K562 (cell line): ENCODE data around the gene SMG5. TPM values are rescaled to one million over a fixed set of nuclear protein-coding genes. Genes with fewer than 3 reads are reported as not detected.

Experiments
- ATF1 ChIP-seq, 2 experiments: fragments of 450-650 bp in 1 of 2; IDR thresholded peaks; 2 replicates each; pipeline ENCODE4 v1.6.1; 2016; ENCODE audit warnings: missing compliant biosample characterization in 1 of 2, missing genetic modification characterization in 1 of 2
- FOXK2 ChIP-seq, 2 experiments: fragments of 450-650 bp; IDR thresholded peaks in 1 of 2; conservative IDR thresholded peaks in 1 of 2; 2 replicates each; pipeline ENCODE4 v1.6.1; 2016; ENCODE audit warnings: low read depth in 2 of 2, mild to moderate bottlenecking in 1 of 2
- HDAC8 ChIP-seq: fragments of 450-650 bp; IDR thresholded peaks from 2 replicates; pipeline ENCODE4 v1.6.1; 2016; ENCODE audit warnings: mild to moderate bottlenecking, missing genetic modification characterization, moderate library complexity, missing compliant biosample characterization
- MEF2D ChIP-seq: conservative IDR thresholded peaks from 2 replicates; pipeline ENCODE4 v1.6.1; 2016; ENCODE audit warnings: low read depth, missing genetic modification characterization, missing compliant biosample characterization
- MGA ChIP-seq: fragments of 450-650 bp; IDR thresholded peaks from 2 replicates; pipeline ENCODE4 v1.6.1; 2016; ENCODE audit warnings: mild to moderate bottlenecking, moderate library complexity
- RCOR1 ChIP-seq, 2 experiments: IDR thresholded peaks; 2 replicates each; pipeline ENCODE4 v1.6.1; 2012; ENCODE audit warnings: low read depth in 2 of 2, low read length in 2 of 2, borderline replicate concordance in 1 of 2, improper control_type of control experiment in 1 of 2
- SP1 ChIP-seq: sonication (generic); formaldehyde crosslinking; IDR thresholded peaks from 2 replicates; pipeline ENCODE4 v1.8.1; 2022; ENCODE audit warnings: mild to moderate bottlenecking, missing genetic modification reagents
- TFAM ChIP-seq: fragments of 250-450 bp; sonication (Bioruptor Pico); conservative IDR thresholded peaks from 2 replicates; pipeline ENCODE4 v1.5.0; 2021; ENCODE audit warnings: mild to moderate bottlenecking, moderate library complexity
- ZC3H11A ChIP-seq: IDR thresholded peaks from 2 replicates; pipeline ENCODE4 v1.6.1; 2012; ENCODE audit warnings: low read depth, low read length, improper control_type of control experiment
- ZFPM2 ChIP-seq: fragments of 250-450 bp; sonication (Bioruptor Pico); IDR thresholded peaks from 2 replicates; pipeline ENCODE4 v1.5.1; 2022; ENCODE audit warnings: mild to moderate bottlenecking
- ZNF133 ChIP-seq: fragments of 250-450 bp; sonication (Bioruptor Pico); IDR thresholded peaks from 2 replicates; pipeline ENCODE4 v1.4.0; 2020; ENCODE audit warnings: mild to moderate bottlenecking
- ZNF324 ChIP-seq: fragments of 250-450 bp; sonication (Bioruptor Pico); IDR thresholded peaks from 2 replicates; pipeline ENCODE4 v1.4.0; 2020; ENCODE audit warnings: mild to moderate bottlenecking
- polyA plus RNA-seq, 8 experiments: library from polyadenylated mRNA; depleted of rRNA in 4 of 8; stranded (reverse) in 5 of 8; unstranded in 3 of 8; fragments of >200 nt; fragmentation: Nextera tagmentation in 2 of 8; fragmentation: Illumina TruSeq in 1 of 8; extraction: Ambion mirVana in 2 of 8; extraction: Trizol in 1 of 8; gene quantifications; 2 replicates each; pipeline versions ENCODE4 v1.2.1 to v1.2.3, GENCODE V29; 2011 to 2014; ENCODE audit warnings: inconsistent platforms in 1 of 8, missing spikeins in 1 of 8
- total RNA-seq, 7 experiments: library from RNA; depleted of rRNA in 6 of 7; stranded (reverse); fragments of >200 nt in 6 of 7; fragmentation: Illumina TruSeq in 2 of 7; extraction: Trizol in 2 of 7; gene quantifications; 2 replicates each; pipeline versions ENCODE4 v1.2.1 to v1.2.3, GENCODE V29; 2011 to 2021; ENCODE audit warnings: low replicate concordance in 1 of 7
- TF ChIP-seq, protein P1 (sequence below): fragments of 250-450 bp; sonication (Bioruptor Pico); IDR thresholded peaks from 2 replicates; pipeline ENCODE4 v1.8.0; 2021; ENCODE audit warnings: moderate library complexity, mild to moderate bottlenecking, inconsistent platforms
- TF ChIP-seq, protein P2 (sequence below): fragments of 450-650 bp; formaldehyde crosslinking; IDR thresholded peaks from 2 replicates; pipeline ENCODE4 v1.4.0; 2022; ENCODE audit warnings: mild to moderate bottlenecking, moderate library complexity

SMG5 gene
- total and polyA plus RNA-seq, 9 of the 15 experiments (the other 6 are each of a cell fraction or from before 2014, with no cell fraction given), result 1.4 to 85.9 (median 53.0) TPM

GRCh38 chr1:156282479-156283222 is at the start of gene SMG5 (continued):
- TF ChIP-seq ATF1 (CRISPR knock-in tag; IDR thresholded peaks at IDR 0.05) (no peak), ATF1 (tag; IDR thresholded peaks at IDR 0.05) (peak; percentile 90), MEF2D (tag) (no peak), MGA (no peak), ZNF324 (no peak), RCOR1 (IDR thresholded peaks at IDR 0.05; ENCODE audit: borderline replicate concordance in 1 of 2, low read depth in 2 of 2, low read length in 2 of 2) (no peak), HDAC8 (no peak), ZNF133 (CRISPR knock-in tag) (no peak), ZC3H11A (no peak), TFAM (CRISPR knock-in tag) (no peak), FOXK2 (conservative IDR thresholded peaks at IDR 0.05 in 1 of 2, IDR thresholded peaks at IDR 0.05 in 1 of 2; ENCODE audit: low read depth in 2 of 2) (no peak; a peak in 1 of 4 replicates), SP1 (CRISPR knock-in tag) (peak; percentile 94), ZFPM2 (CRISPR knock-in tag) (no peak)
- TF ChIP-seq, protein P1, sequence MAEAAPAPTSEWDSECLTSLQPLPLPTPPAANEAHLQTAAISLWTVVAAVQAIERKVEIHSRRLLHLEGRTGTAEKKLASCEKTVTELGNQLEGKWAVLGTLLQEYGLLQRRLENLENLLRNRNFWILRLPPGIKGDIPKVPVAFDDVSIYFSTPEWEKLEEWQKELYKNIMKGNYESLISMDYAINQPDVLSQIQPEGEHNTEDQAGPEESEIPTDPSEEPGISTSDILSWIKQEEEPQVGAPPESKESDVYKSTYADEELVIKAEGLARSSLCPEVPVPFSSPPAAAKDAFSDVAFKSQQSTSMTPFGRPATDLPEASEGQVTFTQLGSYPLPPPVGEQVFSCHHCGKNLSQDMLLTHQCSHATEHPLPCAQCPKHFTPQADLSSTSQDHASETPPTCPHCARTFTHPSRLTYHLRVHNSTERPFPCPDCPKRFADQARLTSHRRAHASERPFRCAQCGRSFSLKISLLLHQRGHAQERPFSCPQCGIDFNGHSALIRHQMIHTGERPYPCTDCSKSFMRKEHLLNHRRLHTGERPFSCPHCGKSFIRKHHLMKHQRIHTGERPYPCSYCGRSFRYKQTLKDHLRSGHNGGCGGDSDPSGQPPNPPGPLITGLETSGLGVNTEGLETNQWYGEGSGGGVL (CRISPR knock-in tag), result no peak
- TF ChIP-seq, protein P2, sequence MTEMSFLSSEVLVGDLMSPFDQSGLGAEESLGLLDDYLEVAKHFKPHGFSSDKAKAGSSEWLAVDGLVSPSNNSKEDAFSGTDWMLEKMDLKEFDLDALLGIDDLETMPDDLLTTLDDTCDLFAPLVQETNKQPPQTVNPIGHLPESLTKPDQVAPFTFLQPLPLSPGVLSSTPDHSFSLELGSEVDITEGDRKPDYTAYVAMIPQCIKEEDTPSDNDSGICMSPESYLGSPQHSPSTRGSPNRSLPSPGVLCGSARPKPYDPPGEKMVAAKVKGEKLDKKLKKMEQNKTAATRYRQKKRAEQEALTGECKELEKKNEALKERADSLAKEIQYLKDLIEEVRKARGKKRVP (CRISPR knock-in tag), result no peak
